HT1080 (cell line): Measurements from ENCODE around the gene MSRB3. TPM values are rescaled to one million over a fixed set of nuclear protein-coding genes. Genes with fewer than 3 reads are reported as not detected.
A peak's percentile ranks its signal among the peaks of the same experiment; 100 is the strongest.

Experiments
- DNase-seq: peaks from one replicate; pipeline ENCODE4 v3.0.0-alpha.2; 2015; ENCODE audit warnings: low read depth
- total RNA-seq: library from RNA; depleted of rRNA; stranded (reverse); fragments of >200 nt; shearing (Covaris generic); gene quantifications from 2 replicates; pipeline ENCODE4 v1.2.3, GENCODE V29; 2014

Gene MSRB3
- total RNA-seq, 1 experiment from 2014 or later: 13.0 TPM

DNA sequence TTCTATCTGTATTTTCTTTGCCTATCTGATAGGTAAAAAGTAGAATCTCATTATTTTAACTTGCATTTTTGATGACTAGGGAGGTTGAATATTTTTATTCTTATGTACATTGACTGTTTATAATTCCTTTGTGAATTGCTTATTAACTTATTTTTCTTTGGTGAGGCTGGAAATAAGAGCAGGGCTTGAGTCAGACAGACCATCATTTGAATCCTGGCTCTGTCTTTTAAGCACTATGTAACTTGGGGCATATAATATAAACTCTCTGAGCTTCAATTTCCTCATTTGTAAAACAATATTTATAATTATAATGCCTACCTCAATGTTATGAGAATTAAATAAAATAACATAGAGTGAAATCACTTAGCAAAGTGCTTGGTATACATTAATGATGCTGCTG is 108.9 kb downstream of the MSRB3 start:
- DNase-seq: no peak

DNA sequence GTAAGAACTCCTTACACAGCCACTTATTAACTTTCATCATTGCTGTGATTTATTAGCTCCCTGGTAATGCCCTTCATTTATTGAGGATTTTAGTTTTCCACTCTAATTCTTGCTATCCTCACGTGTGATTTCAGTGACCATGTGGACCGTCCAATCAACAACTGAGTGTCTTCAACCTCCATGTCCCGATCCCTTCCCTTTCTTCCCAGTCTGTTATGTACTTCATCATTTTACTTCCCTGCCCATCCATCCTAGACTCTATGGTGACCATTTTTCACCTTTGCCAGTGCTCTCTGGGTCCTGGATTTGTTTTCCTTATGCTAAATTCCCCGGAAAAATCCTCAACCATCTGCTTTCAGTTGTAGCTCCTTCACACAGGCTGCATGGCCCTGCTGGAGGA is 111.0 kb downstream of the MSRB3 start:
- no peak for DNase-seq

DNA sequence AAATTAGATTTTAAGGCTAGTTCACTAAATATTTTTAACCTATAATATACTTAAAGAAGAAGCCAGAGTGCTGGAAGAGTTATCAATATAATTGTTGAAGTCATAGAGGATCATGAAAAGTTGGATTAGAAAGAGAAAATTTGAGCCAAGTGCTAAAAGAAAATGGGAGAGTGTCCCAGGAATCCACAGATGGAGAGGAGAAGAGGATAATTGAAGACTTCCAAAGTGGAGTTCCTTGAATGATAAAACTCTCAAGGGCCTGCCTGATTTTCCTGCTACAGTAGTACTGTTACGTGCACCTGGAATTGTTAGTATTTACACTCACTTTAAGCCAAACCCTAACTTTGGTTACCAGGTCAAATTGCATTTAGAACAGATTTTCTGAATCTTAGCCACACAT is 113.2 kb downstream of the MSRB3 start:
- no peak for DNase-seq

DNA sequence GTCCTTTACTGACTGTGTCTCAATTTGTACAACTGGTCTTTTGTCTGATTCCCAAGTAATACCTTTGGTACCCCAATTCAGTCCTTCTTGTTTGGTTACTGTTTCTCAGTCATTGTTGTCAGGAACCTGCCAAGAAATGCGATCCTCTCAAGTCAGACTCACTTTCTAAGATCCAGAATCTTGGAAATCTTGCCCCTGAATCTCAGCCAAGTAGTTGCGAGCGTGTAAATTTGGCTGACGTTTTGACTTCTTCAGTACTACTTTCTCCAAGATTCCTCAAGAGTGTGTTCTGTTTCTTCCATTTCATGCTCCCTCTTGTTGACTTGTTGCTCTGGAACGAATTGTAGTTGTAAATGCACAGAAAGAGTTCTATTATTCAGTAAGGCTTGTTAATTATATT is 114.0 kb downstream of the MSRB3 start:
- DNase-seq: no peak

DNA sequence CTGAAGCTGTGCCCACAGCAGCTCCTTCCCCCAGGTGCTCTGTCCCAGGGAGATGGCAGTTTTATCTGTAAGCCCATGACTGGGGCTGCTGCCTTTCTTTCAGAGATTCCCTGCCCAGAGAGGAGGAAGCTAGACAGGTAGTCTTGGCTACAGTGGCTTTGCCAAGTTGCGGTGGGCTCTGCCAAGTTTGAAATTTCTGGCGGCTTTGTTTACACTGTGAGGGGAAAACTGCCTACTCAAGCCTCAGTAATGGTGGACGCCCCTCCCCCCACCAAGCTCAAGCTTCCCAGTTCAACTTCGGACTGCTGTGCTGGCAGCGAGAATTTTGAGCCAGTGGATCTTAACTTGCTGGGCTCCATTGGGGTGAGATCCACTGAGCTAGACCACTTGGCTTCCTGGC is 124.7 kb downstream of the MSRB3 start:
- no peak for DNase-seq

DNA sequence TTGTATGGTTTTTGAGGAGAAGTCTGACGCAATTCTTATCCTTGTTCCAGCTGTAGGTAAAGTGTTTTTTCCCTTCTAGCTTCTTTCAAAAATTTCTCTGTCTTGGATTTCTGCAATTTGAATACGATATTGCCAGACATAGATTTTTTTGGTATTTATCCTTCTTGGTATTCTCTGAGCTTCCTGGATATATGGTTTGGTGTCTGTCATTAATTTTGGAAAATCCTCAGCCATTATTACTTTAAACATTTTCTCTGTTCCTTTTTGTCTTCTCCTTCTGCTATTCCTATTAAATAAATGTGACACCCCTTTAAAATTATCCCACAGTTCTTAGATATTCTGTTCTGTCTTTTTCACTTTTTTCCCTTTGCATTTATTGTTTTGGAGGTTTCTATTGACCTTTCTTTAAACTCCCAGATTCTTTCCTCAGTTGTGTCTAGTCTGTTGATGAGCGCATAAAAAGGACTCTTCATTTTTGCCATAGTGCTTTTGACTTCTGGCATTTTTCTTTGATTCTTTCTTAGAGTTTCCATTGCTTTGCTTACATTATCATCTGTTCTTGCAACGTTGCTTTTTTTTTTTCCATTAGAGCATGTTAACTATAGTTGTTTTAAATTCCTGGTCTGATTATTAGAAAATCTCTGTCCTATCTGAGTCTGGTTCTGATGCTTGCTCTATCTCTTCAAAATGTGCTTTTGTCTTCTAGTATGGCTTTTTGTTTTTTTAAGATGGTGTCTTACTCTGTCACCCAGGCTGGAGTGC is 129.1 kb downstream of the MSRB3 start:
- DNase-seq: no peak

DNA sequence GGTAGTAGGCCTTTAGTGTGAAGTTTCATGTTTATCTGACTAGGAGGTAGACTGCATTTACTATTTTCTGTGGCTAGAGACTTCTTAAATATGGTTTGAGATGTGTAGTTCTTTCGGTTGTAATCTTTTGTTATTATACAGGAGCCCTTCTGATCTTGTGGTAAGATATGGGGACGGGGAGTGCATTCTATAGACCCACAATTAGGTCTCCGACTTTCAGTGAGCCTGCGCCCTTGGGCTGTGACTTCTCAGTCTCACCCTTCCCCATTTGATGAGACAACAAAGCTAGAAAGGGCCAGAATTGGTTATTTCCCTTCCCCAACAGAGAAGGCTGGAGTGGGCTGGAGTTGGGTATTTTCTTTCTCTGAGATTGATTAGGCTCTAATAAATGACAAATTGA is 130.0 kb downstream of the MSRB3 start:
- DNase-seq: no peak

DNA sequence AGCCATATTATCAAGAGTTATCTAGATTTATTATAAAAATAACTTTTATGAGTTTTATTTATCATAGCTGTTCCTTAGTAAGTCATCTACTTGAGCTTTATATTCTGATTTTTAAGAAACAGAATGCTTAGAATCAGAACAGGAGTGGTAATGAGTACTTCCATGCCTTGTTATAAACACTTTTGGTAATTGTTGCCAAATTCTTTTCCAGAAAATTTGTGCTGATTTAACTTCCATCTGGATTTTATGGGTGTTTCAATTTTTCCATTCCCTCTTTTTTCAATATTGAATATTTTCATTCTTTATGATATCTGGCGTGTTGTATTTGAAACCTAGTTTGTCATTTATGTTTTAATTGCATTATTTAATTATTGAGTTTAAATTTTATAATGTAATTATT is 131.2 kb downstream of the MSRB3 start:
- DNase-seq: no peak

DNA sequence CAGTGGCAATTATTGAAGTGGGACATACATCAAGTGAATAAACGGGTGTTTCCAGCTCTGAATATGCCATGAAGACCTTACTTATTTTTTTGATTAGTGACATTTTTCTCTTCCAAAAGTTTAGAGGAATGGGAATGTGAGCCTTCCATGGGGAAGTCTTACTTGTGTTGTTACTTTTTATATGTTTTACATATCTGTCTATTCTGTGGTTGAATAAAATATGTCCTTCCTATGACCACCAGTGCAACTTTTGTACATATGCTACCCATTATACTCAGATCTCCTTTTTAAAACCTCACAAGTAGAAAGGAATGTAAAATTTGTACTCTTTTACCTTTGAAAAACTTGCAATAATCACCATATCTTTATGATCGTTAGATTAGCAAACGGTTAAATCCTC is 132.7 kb downstream of the MSRB3 start:
- no peak for DNase-seq

DNA sequence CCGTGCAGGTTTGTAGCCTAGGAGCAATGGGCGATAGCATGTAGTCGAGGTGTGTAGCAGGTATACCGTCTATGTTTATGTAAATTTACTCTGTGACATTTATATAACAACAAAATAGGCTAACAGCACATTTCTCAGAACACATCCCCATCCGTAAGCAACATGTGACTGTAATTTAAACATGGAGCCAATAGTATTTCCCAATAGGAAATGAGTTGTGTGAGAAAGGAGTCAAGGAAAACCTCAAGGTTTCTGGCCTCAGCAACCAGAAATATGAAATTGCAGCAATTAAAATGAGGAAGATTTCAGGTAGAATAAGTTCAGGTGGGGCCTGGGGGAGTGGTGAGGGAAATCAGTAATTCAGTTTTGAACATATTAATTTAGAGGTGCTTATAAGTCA is 136.0 kb downstream of the MSRB3 start:
- peak; percentile 27 for DNase-seq

DNA sequence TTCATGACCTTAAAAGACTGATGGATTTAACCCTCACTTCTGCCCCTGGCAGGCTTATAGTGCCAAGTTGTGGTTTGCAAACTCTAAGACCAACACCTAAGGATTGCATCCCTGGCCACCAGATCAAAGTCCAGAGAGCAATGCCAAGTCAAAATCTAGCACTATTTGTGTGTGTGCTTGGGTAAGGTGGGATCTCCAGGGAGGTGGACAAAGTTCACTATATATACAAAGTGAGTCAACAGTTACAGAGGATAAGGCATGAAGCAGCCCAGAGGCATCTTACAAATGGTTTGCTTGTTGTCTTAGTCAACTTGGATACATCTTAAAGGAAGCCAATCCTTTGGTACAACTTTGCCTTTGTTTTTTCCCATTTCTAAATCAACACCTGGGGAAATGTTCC is 137.3 kb downstream of the MSRB3 start:
- peak; percentile 16 for DNase-seq

DNA sequence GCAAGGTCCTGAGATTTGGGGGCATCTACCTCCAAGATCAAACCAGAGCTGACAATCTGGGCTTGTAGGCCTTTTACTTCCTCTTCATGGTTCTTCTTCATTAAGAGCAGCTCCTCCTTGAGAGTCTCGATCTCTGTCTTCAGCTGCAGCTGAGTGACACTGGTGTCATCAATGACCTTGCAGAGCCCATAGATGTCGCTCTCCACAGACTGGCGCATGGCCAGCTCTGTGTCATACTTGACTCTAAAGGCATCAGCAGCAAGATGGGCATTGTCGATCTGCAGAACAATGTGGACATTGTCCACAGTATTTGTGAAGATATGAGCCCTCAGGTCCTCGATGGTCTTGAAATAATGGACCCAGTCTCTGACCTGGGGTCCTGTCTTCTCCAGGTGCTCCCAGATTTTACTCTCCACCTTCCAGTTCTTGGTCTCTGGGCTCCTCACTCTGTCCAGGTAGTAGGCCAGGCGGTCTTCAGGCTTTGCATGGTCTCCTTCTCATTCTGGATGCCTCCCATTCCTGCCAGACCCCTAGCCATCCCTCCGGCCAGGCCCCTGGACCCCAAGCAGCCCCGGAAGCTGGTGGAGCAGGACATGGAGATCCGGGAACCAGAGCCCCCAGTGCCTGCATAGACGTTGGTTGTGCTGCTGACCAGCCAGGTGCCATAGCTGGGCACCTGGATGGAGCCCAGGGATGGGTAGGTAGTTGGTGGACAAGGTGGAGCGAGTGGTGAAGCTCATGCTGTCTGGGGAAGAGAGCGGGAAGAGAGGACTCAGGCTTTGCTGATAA is 141.0 kb downstream of the MSRB3 start:
- DNase-seq: no peak

DNA sequence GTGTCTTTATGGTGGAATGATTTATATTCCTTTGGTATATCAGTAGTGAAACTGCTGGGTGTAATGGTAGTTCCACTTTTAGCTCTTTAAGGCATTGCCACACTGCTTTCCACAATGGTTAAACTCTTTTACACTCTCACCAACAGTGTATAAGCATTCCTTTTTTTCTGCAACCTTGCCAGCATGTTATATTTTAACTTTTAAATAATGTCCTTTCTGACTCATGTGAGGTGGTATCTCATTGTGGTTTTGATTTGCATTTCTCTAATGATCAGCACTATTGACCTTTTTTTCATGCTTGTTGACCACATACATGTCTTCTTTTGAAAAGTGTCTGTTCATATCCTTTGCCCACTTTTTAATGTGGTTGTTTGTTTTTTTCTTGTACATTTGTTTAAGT is 142.5 kb downstream of the MSRB3 start:
- no peak for DNase-seq

DNA sequence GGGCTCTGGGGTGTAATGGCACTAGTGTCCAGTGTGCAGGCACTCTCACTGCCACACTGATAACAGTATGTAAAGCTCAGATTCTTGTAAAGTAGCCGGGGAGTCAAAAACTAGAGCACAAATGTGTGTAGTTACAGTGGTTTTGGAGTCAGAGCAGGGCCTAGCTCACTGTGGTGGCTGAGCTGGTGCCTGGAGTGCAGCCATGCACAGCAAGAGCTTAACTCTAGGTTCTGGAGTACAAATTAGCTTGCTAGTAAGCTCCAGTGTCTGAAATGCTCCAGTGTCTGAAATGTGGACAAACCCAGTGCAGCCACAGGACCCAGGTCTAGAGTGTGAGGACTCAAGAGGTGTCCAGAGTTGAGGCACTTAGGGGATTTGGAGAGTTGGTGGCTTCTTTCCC is 149.2 kb downstream of the MSRB3 start:
- DNase-seq: no peak

DNA sequence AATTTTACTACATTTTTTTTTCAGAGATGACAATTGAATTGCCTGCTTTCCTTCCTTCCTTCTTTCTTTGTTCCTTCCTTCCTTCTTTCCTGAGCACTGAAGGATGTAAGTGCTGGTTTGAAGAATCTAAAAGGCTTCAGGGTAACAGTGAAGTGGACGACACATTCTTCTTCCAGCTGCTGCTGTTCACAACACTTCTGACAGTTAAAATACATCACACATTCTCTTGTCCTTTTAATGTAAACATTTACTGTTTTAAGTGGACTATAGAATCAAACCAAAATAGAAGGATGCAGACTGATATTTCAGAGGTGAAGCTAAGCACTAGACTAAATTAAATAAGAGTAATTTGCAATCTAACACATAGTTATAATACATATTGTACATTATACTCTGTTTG is 151.5 kb downstream of the MSRB3 start:
- DNase-seq: no peak

DNA sequence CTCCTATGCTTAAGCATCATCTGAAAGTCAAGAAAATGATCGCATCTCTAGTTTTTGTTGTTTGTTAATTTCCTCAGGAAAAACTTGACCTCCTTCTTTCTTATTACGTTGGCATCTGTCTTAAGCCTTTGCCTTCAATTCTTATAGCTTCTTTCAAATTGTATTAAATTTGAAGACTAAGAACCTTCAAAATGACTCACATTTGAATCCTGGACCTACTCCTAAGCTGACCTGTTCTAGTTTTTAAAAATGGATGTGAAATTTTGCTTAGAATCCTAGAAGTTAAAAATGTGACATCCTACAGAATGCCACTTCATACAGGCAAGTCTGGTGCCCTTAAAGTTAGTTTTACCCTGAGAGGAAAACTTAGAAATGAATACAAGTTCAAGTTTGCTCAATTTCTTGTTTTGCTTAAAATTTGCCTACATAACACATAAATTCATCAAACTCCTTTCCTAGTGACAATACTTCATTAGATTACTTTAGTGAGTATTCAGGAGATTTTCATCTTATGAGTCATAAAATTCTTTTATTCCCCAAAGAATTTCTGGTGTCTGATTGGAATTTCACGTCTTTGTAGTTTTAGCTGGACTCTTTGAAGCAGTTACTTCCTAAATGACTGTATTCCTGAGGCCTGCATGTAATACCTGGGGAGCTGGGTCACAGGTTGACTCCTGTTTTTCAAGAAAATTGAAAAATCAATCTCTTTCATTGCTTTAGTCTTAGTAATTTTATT is 152.3 kb downstream of the MSRB3 start:
- peak; percentile 92 for DNase-seq

DNA sequence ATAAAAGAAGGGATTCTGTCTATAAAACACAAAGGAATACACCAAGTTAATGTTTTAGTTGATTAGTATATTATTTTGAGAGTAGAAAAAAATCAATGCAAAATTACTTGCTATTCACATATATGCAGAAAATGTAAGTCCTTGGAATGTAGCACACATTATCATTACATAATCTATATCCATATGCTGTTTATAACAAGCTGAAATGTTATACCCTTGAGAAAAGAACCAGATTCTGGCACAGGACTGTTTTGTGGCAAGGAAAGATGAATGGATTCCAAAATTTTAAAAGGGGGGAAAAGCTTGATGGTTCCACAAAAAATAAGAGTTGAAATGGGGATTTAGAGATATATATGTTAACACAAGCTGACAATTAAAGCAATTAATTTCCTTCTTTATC is 153.6 kb downstream of the MSRB3 start:
- no peak for DNase-seq

DNA sequence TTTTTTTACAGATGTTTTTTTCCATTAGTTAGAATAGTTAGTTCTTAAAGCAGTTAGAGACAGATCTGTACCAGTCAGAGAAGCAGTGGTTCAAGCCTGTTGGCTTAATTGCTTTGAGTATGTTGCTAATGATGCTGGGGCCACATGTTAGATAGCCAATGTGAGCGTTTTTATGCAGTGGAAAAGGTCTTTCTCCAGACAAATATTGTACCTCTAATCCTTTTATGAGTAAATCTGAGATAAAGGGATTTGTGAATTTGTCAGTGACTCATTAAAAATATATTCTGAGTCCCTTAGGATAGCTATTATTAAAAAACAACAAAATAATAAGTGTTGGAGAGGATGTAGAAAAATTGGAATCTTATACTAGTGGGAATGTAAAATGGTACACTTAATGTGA is 154.2 kb downstream of the MSRB3 start:
- DNase-seq: no peak

DNA sequence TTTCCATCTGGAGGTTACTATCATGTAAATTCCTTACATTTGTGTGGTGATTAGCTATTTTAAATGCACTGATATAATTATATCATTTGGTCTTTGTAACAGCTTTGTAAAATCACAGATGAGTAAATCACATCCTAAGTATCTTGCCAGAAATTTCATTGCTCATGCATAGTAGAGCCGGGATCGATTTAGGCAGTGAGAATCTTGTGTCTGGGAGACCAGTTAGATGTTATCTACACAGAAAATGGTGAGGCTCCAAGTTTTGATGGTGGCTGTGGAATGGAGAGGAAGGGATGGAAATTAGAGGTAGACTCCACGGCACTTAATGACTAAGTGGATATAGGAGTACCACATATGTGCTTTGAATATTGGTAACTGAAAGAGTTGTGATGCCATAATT is 156.3 kb downstream of the MSRB3 start:
- DNase-seq: no peak

DNA sequence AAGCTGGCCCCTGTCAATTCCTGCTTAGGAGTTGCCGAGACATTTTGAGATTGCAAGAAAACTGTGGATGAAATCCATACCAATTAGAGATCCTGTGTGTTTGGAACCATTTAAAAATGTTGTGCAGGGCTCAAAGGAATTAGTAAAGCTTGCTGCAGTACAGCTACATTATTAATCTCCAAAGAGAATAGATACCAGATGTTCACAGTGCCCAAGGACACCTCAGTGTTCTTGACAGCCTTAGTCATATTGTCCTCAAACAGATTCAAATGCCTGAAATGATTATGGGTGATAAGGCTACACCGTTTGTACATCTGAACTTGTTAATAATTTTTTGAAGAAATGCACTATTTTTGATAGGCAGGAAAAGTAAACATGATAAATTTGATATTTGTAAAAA is 164.6 kb downstream of the MSRB3 start:
- DNase-seq: no peak

DNA sequence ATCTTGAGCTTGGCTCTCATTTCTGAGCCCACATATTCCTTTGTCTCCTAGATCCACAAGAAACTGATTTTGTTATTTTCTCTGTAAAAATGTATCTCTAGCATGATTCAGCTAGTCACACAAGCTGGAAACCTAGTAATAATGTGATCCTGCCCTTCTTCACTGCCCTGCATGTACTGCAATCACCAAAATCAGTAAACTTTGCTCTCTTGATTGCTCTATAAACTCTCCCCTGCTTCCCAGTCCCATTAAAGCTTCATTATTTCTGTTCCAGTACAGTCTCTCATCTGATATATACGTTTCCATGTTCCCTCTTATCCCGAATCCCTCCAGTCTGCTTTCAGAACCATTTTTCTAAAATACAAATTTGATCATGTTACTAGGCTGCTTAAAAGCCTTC is 166.5 kb downstream of the MSRB3 start:
- no peak for DNase-seq

DNA sequence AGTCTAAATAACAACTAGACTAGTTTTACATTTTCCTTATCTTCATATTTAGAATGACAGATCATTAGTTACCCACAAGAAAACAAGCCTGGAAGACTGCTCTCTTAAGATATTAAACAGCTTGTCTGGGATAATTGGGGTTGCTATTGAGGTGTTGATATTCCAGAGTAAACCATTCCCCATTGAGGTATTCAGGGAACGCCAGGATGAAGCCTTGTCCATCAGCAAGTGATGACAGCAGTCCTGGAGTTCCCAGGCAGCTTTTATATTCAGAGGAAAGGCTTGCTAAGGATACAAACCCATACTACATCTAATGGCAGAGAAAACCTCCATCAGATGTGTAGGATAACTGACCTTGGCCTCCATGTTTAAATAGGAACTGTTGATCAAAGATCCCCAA is 168.4 kb downstream of the MSRB3 start:
- DNase-seq: no peak
